SH-SY5Y (cell line): Measurements from ENCODE around the gene WDR70.

Source experiments
- GATA2 ChIP-seq: IDR thresholded peaks from 2 replicates; pipeline ENCODE4 v1.6.1; 2011; ENCODE audit warnings: mild to moderate bottlenecking, low read depth, low read length
- GATA3 ChIP-seq: IDR thresholded peaks from 2 replicates; pipeline ENCODE4 v1.6.1; 2011; ENCODE audit warnings: low read depth, mild to moderate bottlenecking, low read length, moderate library complexity

DNA sequence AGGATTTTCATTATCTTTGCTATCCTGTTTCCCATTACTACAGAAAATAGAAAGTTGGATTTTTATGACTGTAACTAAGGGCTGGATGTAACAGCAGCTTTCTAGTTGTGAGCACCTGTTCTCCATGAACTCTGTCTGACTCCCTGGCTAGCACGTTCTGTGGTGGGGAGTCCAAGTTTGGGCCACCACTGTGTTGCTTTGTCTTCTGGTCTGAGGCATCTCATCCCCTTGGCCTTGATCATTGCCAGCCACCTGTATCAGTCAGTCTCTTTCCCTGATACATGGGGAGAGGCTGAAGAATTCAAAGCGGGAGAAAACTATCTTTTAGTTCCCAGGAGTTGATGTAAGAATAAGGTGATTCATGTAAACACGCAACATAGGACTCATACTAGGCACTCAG, 33.4 kb downstream of the WDR70 start:
- TF ChIP-seq GATA2 (no peak), GATA3 (no peak)
